GM23338 (cell line): ENCODE data around the gene UCN2. TPM values are rescaled to one million over a fixed set of nuclear protein-coding genes. Genes with fewer than 3 reads are reported as not detected.

ENCODE experiments used
- ATAC-seq: fragments of 200-7000 bp; cut with Tn5 transposase; 3 replicates; pipeline ENCODE4 v1.9.1; 2020
- DNase-seq: peaks from one replicate; pipeline ENCODE4 v3.0.0-alpha.2; 2015; ENCODE audit warnings: low spot score
- H2AFZ ChIP-seq: fragments of 200-600 bp; sonication (generic); 2 replicates; pipeline ENCODE4 v1.8.0; 2016; ENCODE audit warnings: antibody characterized with exemption, mild to moderate bottlenecking, moderate library complexity
- H3F3A ChIP-seq: fragments of 200-600 bp; sonication (generic); replicated peaks from 2 replicates; pipeline ENCODE4 v1.8.0; 2017; ENCODE audit warnings: antibody characterized with exemption, mixed run types, low read depth
- H3K27ac ChIP-seq: fragments of 200-600 bp; sonication (generic); 2 replicates; pipeline ENCODE4 v1.6.1; 2016; ENCODE audit warnings: low read depth
- H3K27me3 ChIP-seq: fragments of 200-600 bp; sonication (generic); 2 replicates; pipeline ENCODE4 v1.8.0; 2016; ENCODE audit warnings: mild to moderate bottlenecking, mixed run types, moderate library complexity; ENCODE audit not compliant: insufficient read depth
- H3K36me3 ChIP-seq: fragments of 200-600 bp; sonication (generic); 2 replicates; pipeline ENCODE4 v1.8.0; 2016; ENCODE audit warnings: mild to moderate bottlenecking; ENCODE audit not compliant: insufficient read depth
- H3K4me1 ChIP-seq: fragments of 200-600 bp; sonication (generic); 2 replicates; pipeline ENCODE4 v1.8.0; 2016; ENCODE audit warnings: mild to moderate bottlenecking, moderate library complexity; ENCODE audit not compliant: insufficient read depth
- H3K4me2 ChIP-seq: fragments of 200-600 bp; sonication (generic); 2 replicates; pipeline ENCODE4 v1.7.1; 2017; ENCODE audit warnings: mixed run types
- H3K4me3 ChIP-seq: fragments of 200-600 bp; sonication (generic); 2 replicates; pipeline ENCODE4 v1.6.1; 2016; ENCODE audit warnings: mixed run types
- H3K79me2 ChIP-seq: fragments of 200-600 bp; sonication (generic); replicated peaks from 2 replicates; pipeline ENCODE4 v1.8.0; 2017; ENCODE audit warnings: mild to moderate bottlenecking; ENCODE audit not compliant: insufficient read depth
- H3K9me2 ChIP-seq: fragments of 200-600 bp; sonication (generic); 2 replicates; pipeline ENCODE4 v1.8.0; 2017; ENCODE audit not compliant: insufficient read depth
- H4K20me1 ChIP-seq: fragments of 200-600 bp; sonication (generic); replicated peaks from 2 replicates; pipeline ENCODE4 v1.8.0; 2017; ENCODE audit warnings: mild to moderate bottlenecking; ENCODE audit not compliant: insufficient read depth
- H3K27ac Mint-ChIP-seq: 2 replicates; pipeline ENCODE4 v1.8.0; 2020; ENCODE audit warnings: inconsistent platforms, mild to moderate bottlenecking, moderate library complexity, mixed read lengths
- H3K27me3 Mint-ChIP-seq: 3 replicates; pipeline ENCODE4 v1.8.0; 2022; ENCODE audit warnings: low read depth, mild to moderate bottlenecking, moderate library complexity, mixed read lengths, inconsistent platforms; ENCODE audit not compliant: insufficient read depth, poor library complexity
- H3K36me3 Mint-ChIP-seq: 3 replicates; pipeline ENCODE4 v1.8.0; 2021; ENCODE audit warnings: low read depth, mild to moderate bottlenecking, inconsistent platforms, moderate library complexity, mixed read lengths
- H3K4me1 Mint-ChIP-seq: 3 replicates; pipeline ENCODE4 v1.8.0; 2020; ENCODE audit warnings: mild to moderate bottlenecking, inconsistent platforms, mixed read lengths
- H3K4me3 Mint-ChIP-seq: 3 replicates; pipeline ENCODE4 v1.8.0; 2021; ENCODE audit warnings: moderate library complexity, mild to moderate bottlenecking, inconsistent platforms, mixed read lengths
- H3K9me3 Mint-ChIP-seq: 3 replicates; pipeline ENCODE4 v1.8.0; 2020; ENCODE audit warnings: moderate library complexity, mild to moderate bottlenecking, inconsistent platforms, mixed read lengths
- EZH2 ChIP-seq: fragments of 200-600 bp; sonication (generic); IDR thresholded peaks from one replicate; pipeline ENCODE4 v1.8.0; 2017; ENCODE audit warnings: antibody characterized with exemption, mild to moderate bottlenecking, low read depth; ENCODE audit not compliant: unreplicated experiment
- JUNB ChIP-seq: IDR thresholded peaks from one replicate; pipeline ENCODE4 v1.6.1; 2016; ENCODE audit warnings: antibody characterized with exemption; ENCODE audit not compliant: unreplicated experiment
- NANOG ChIP-seq: IDR thresholded peaks from 2 replicates; pipeline ENCODE4 v1.6.1; 2016; ENCODE audit warnings: antibody characterized with exemption, borderline replicate concordance
- POLR2AphosphoS5 ChIP-seq: IDR thresholded peaks from 2 replicates; pipeline ENCODE4 v1.6.1; 2016; ENCODE audit warnings: antibody characterized with exemption, low read depth
- polyA plus RNA-seq: library from polyadenylated mRNA; unstranded; fragments of >200 nt; fragmentation: Nextera tagmentation; extraction: Ambion mirVana; gene quantifications from 2 replicates; pipeline ENCODE4 v1.2.1, GENCODE V29; 2016
- total RNA-seq: library from RNA; depleted of rRNA; stranded (reverse); fragments of >200 nt; shearing (Covaris generic); gene quantifications from 2 replicates; pipeline ENCODE4 v1.2.3, GENCODE V29; 2014
- TF ChIP-seq, protein P1 (sequence below): fragments of 250-450 bp; sonication (Bioruptor Pico); IDR thresholded peaks from 2 replicates; pipeline ENCODE4 v1.5.0; 2020; ENCODE audit warnings: mild to moderate bottlenecking, moderate library complexity
- TF ChIP-seq, protein P2 (sequence below), 2 experiments: fragments of 200-600 bp in 1 of 2; sonication (generic) in 1 of 2; conservative IDR thresholded peaks; 2 replicates each; pipeline versions ENCODE4 v1.5.1 to v1.6.1; 2016 to 2017; ENCODE audit warnings: antibody characterized with exemption in 2 of 2, low read depth in 2 of 2, mild to moderate bottlenecking in 2 of 2, moderate library complexity in 1 of 2

UCN2 gene
- total and polyA plus RNA-seq, 2 experiments from 2014 or later, result 0.17 TPM; not detected in 1

DNA sequence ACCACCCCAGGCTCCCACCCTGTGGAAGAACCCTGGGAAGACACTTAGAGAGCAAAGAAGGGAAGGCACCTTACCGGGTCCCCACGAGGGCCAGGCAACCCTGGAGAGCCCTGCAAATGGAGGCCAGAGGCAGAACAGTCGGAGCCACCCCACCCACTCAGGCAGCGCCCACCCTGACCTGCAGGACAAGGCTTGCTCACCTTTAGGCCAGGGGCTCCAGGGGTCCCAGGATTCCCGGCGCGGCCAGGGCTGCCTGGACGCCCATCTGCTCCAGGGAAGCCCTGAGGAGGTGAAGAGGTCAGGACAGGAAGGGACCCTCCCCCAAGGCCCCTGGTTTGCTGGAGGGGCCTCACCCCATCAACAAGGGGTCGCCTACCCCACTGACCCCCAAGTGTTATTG, 21.3 kb upstream of the UCN2 start (continued):
- TF ChIP-seq EZH2 (no peak), NANOG (no peak), JUNB (no peak)
- TF ChIP-seq, protein P1, sequence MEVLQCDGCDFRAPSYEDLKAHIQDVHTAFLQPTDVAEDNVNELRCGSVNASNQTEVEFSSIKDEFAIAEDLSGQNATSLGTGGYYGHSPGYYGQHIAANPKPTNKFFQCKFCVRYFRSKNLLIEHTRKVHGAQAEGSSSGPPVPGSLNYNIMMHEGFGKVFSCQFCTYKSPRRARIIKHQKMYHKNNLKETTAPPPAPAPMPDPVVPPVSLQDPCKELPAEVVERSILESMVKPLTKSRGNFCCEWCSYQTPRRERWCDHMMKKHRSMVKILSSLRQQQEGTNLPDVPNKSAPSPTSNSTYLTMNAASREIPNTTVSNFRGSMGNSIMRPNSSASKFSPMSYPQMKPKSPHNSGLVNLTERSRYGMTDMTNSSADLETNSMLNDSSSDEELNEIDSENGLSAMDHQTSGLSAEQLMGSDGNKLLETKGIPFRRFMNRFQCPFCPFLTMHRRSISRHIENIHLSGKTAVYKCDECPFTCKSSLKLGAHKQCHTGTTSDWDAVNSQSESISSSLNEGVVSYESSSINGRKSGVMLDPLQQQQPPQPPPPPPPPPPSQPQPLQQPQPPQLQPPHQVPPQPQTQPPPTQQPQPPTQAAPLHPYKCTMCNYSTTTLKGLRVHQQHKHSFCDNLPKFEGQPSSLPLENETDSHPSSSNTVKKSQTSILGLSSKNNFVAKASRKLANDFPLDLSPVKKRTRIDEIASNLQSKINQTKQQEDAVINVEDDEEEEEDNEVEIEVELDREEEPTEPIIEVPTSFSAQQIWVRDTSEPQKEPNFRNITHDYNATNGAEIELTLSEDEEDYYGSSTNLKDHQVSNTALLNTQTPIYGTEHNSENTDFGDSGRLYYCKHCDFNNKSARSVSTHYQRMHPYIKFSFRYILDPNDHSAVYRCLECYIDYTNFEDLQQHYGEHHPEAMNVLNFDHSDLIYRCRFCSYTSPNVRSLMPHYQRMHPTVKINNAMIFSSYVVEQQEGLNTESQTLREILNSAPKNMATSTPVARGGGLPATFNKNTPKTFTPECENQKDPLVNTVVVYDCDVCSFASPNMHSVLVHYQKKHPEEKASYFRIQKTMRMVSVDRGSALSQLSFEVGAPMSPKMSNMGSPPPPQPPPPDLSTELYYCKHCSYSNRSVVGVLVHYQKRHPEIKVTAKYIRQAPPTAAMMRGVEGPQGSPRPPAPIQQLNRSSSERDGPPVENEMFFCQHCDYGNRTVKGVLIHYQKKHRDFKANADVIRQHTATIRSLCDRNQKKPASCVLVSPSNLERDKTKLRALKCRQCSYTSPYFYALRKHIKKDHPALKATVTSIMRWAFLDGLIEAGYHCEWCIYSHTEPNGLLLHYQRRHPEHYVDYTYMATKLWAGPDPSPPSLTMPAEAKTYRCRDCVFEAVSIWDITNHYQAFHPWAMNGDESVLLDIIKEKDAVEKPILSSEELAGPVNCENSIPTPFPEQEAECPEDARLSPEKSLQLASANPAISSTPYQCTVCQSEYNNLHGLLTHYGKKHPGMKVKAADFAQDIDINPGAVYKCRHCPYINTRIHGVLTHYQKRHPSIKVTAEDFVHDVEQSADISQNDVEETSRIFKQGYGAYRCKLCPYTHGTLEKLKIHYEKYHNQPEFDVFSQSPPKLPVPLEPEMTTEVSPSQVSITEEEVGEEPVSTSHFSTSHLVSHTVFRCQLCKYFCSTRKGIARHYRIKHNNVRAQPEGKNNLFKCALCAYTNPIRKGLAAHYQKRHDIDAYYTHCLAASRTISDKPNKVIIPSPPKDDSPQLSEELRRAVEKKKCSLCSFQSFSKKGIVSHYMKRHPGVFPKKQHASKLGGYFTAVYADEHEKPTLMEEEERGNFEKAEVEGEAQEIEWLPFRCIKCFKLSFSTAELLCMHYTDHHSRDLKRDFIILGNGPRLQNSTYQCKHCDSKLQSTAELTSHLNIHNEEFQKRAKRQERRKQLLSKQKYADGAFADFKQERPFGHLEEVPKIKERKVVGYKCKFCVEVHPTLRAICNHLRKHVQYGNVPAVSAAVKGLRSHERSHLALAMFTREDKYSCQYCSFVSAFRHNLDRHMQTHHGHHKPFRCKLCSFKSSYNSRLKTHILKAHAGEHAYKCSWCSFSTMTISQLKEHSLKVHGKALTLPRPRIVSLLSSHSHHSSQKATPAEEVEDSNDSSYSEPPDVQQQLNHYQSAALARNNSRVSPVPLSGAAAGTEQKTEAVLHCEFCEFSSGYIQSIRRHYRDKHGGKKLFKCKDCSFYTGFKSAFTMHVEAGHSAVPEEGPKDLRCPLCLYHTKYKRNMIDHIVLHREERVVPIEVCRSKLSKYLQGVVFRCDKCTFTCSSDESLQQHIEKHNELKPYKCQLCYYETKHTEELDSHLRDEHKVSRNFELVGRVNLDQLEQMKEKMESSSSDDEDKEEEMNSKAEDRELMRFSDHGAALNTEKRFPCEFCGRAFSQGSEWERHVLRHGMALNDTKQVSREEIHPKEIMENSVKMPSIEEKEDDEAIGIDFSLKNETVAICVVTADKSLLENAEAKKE (CRISPR knock-in tag), result no peak

DNA sequence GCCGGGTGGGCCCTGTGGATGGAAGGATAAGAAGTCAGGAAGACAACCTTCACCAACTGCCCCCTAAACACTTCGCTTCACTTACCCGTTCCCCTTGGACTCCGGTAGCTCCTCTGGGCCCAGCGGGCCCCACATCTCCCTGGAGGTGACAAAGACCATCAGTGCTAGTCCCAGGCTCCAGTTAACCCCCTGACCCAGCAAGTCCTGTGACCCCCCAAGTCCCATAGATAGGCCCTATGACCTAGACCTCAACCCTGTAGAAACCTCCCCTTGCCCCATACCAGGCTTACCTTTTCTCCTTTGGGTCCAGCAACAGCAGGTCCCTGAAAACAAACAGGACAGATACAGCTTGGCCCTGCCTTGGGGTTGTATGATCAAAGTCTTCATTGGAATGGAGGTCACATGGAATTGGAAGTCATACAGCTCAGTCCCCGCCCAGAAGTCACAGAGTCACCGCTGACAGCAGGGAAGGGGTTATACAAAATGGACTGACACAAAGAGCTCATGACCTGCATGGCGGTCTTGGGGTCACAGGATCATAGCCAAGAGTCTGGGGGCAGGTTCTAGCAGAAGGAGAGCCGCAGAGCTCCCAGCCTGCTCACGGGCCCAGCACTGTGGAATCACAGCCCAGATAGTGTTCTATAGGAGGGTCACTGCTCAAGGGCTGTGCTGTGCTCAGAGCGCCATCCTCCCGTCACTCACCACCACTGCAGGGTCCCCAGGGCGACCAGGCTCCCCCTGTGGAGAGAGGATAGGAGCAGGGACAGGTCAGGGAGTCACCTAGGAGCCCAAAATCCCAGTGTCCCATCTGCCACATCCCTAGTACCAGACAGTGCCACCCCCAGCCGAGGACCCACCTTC, 18.3 kb upstream of the UCN2 start:
- no peaks in the 10 kb centered on the region for H3K79me2 ChIP-seq
- Mint-ChIP-seq H3K27me3 (no peaks in the 10 kb centered on the region), H3K27ac (no peak overlapping the region)
- no peak for TF ChIP-seq POLR2AphosphoS5
- TF ChIP-seq, protein P1 (CRISPR knock-in tag), result no peak
- TF ChIP-seq, protein P2, sequence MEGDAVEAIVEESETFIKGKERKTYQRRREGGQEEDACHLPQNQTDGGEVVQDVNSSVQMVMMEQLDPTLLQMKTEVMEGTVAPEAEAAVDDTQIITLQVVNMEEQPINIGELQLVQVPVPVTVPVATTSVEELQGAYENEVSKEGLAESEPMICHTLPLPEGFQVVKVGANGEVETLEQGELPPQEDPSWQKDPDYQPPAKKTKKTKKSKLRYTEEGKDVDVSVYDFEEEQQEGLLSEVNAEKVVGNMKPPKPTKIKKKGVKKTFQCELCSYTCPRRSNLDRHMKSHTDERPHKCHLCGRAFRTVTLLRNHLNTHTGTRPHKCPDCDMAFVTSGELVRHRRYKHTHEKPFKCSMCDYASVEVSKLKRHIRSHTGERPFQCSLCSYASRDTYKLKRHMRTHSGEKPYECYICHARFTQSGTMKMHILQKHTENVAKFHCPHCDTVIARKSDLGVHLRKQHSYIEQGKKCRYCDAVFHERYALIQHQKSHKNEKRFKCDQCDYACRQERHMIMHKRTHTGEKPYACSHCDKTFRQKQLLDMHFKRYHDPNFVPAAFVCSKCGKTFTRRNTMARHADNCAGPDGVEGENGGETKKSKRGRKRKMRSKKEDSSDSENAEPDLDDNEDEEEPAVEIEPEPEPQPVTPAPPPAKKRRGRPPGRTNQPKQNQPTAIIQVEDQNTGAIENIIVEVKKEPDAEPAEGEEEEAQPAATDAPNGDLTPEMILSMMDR (conservative IDR thresholded peaks at IDR 0.05; ENCODE audit: low read depth in 2 of 2), result peak in 1 of 2 experiments; percentile 23; a peak in 2 of 4 replicates

More for the DNA sequence above, 18.3 kb upstream of the UCN2 start:
- H3K9me3 Mint-ChIP-seq, result no peaks in the 10 kb centered on the region; the same call in 2 of the 3 replicates
- Histone ChIP-seq H3K9me2 (no peaks in the 10 kb centered on the region), H3K27me3 (no peaks in the 10 kb centered on the region), H3K27ac (no peak overlapping the region), H3K36me3 (no peaks in the 10 kb centered on the region), H3K4me2 (no peak overlapping the region), H3K4me3 (no peak overlapping the region), H2AFZ (no peak overlapping the region), H4K20me1 (no peaks in the 10 kb centered on the region), H3F3A (no peaks in the 10 kb centered on the region), H3K4me1 (no peaks in the 10 kb centered on the region)
- H3K4me1 Mint-ChIP-seq, result no peaks in the 10 kb centered on the region
- ATAC-seq (no peak), DNase-seq (no peak)
- H3K4me3 Mint-ChIP-seq, result no peak overlapping the region
- H3K36me3 Mint-ChIP-seq, result peaks cover 4% of the 10 kb centered on the region; the same call in 2 of the 3 replicates
